ENCODE measurements around the gene PTPRD.

- TF ChIP-seq CTCF (IDR thresholded peaks at IDR 0.05 in 8 of 11, conservative IDR thresholded peaks at IDR 0.05 in 3 of 11) (peak in 6 of 11 experiments; percentile 17 to 44 (median 26)), POLR2A (IDR thresholded peaks at IDR 0.05) (no peak)
Observed at GRCh38 chr9:10366171-10366779, 246.5 kb downstream of the PTPRD start.
